Common myeloid progenitor, CD34-positive (primary cell): Measurements from ENCODE around the gene TXK.

Source experiments
- CTCF ChIA-PET: fragments of 350-600 bp; sonication (Branson Sonifier 250); formaldehyde crosslinking; loops from one replicate; lab custom pipeline; 2021; ENCODE audit warnings: antibody characterized with exemption; lab: Charles Lee
- POLR2A ChIA-PET: fragments of 350-600 bp; sonication (Branson Sonifier 250); formaldehyde crosslinking; loops from one replicate; lab custom pipeline; 2021; ENCODE audit warnings: antibody characterized with exemption; lab: Charles Lee
- DNase-seq, 3 donors: peaks; one replicate each; pipeline versions ENCODE4 v3.0.0 to v3.0.0-alpha.2; 2013
- H3K27ac ChIP-seq, 2 experiments: 1 replicate in 1 of 2; 2 replicates in 1 of 2; pipeline ENCODE4 v1.7.0; 2013; ENCODE audit warnings: inconsistent platforms in 2 of 2, low read length in 2 of 2, mild to moderate bottlenecking in 2 of 2, low read depth in 1 of 2, moderate library complexity in 1 of 2; ENCODE audit not compliant: severe bottlenecking in 2 of 2, insufficient read depth in 1 of 2, poor library complexity in 1 of 2
- H3K27me3 ChIP-seq, 5 experiments: replicated peaks in 2 of 5; 1 replicate in 3 of 5; 2 replicates in 2 of 5; pipeline versions ENCODE4 v1.6.1 to v1.7.0; 2013; ENCODE audit warnings: low read length in 4 of 5, mild to moderate bottlenecking in 2 of 5, moderate library complexity in 2 of 5, inconsistent platforms in 1 of 5; ENCODE audit not compliant: insufficient read depth in 5 of 5, control insufficient read depth in 4 of 5
- H3K36me3 ChIP-seq, 4 experiments: 1 replicate in 2 of 4; 2 replicates in 2 of 4; pipeline versions ENCODE4 v1.6.1 to v1.7.0; 2013; ENCODE audit warnings: low read length in 3 of 4, control low read depth in 1 of 4, mild to moderate bottlenecking in 1 of 4; ENCODE audit not compliant: control insufficient read depth in 4 of 4, insufficient read depth in 4 of 4
- H3K4me1 ChIP-seq, 4 experiments: 1 replicate in 3 of 4; 2 replicates in 1 of 4; pipeline versions ENCODE4 v1.6.1 to v1.7.1; 2013; ENCODE audit warnings: low read length in 3 of 4, mild to moderate bottlenecking in 3 of 4, control low read depth in 1 of 4, inconsistent platforms in 1 of 4, moderate library complexity in 1 of 4; ENCODE audit not compliant: control insufficient read depth in 4 of 4, insufficient read depth in 4 of 4; ENCODE audit errors: control extremely low read depth in 1 of 4
- H3K4me3 ChIP-seq, 7 experiments: 1 replicate in 4 of 7; 2 replicates in 3 of 7; pipeline versions ENCODE4 v1.5.1 to v1.7.0; 2013; ENCODE audit warnings: mild to moderate bottlenecking in 7 of 7, low read length in 6 of 7, moderate library complexity in 6 of 7, inconsistent platforms in 2 of 7, low read depth in 2 of 7, control low read depth in 1 of 7; ENCODE audit not compliant: insufficient read depth in 4 of 7, control insufficient read depth in 1 of 7; ENCODE audit errors: extremely low read depth in 1 of 7
- H3K9me3 ChIP-seq, 5 experiments: 1 replicate in 4 of 5; 2 replicates in 1 of 5; pipeline versions ENCODE4 v1.6.1 to v1.7.1; 2013; ENCODE audit warnings: low read length in 4 of 5, mild to moderate bottlenecking in 2 of 5, inconsistent platforms in 1 of 5, low read depth in 1 of 5, moderate library complexity in 1 of 5; ENCODE audit not compliant: control insufficient read depth in 4 of 5, insufficient read depth in 2 of 5; ENCODE audit errors: control extremely low read depth in 1 of 5
- whole genome bisulfite sequencing: methylation state at CpG from one replicate; pipeline ENCODE4 v1.1.5; 2013; ENCODE audit not compliant: insufficient coverage; 5-methylcytosine and 5-hydroxymethylcytosine counted together

TXK gene

GRCh38 chr4:48041535-48042137, 92.4 kb downstream of the TXK start:
- no peaks in the 10 kb centered on the region for H3K9me3 ChIP-seq
- no peaks in the 10 kb centered on the region for H3K36me3 ChIP-seq
- 81% methylated on average over 3 of the region's 4 CpGs for WGBS
- DNase-seq: no peak
- ChIA-PET CTCF (interaction anchor here (1.0 to 1.9 kb wide), 4 partner anchors 8 to 107 kb away, joined by 3 to 9 read pairs (median 4); no protein-coding TSS in a partner anchor), POLR2A (interaction anchor here (0.6 kb wide), 1 partner anchor 405 kb away, joined by 3 read pairs; no protein-coding TSS in a partner anchor)
- no peak overlapping the region for H3K27ac ChIP-seq
- H3K4me1 ChIP-seq: peaks cover 0 to 7% (median 5%) of the 10 kb centered on the region in 4 experiments
- H3K27me3 ChIP-seq: peaks cover 0 to 6% (median 0%) of the 10 kb centered on the region in 5 experiments
- no peak overlapping the region for H3K4me3 ChIP-seq

GRCh38 chr4:48039561-48039960, 94.5 kb downstream of the TXK start:
- Histone ChIP-seq H3K27me3 (peaks cover 0 to 6% (median 0%) of the 10 kb centered on the region in 5 experiments), H3K36me3 (no peaks in the 10 kb centered on the region), H3K27ac (no peak overlapping the region), H3K9me3 (no peaks in the 10 kb centered on the region), H3K4me3 (no peak overlapping the region), H3K4me1 (no peaks in the 10 kb centered on the region)
- DNase-seq: no peak
- ChIA-PET CTCF (no interaction called here), POLR2A (no interaction called here)

- no peak for DNase-seq
- Histone ChIP-seq H3K4me1 (no peaks in the 10 kb centered on the region), H3K27me3 (peaks cover 0 to 3% (median 0%) of the 10 kb centered on the region in 5 experiments), H3K36me3 (no peaks in the 10 kb centered on the region), H3K4me3 (no peak overlapping the region), H3K27ac (no peak overlapping the region), H3K9me3 (no peaks in the 10 kb centered on the region)
- CTCF ChIA-PET: no interaction called here
- POLR2A ChIA-PET: no interaction called here
- WGBS: 42% methylated on average over 2 of the region's 2 CpGs
Observed at GRCh38 chr4:48038666-48039065, 95.4 kb downstream of the TXK start.

- H3K9me3 ChIP-seq: no peaks in the 10 kb centered on the region
- no peaks in the 10 kb centered on the region for H3K27me3 ChIP-seq
- H3K36me3 ChIP-seq: no peaks in the 10 kb centered on the region
- H3K4me1 ChIP-seq: no peaks in the 10 kb centered on the region
- no peak overlapping the region for H3K27ac ChIP-seq
- WGBS: 80% methylated on average over 1 of the region's 2 CpGs
- no peak overlapping the region for H3K4me3 ChIP-seq
- ChIA-PET CTCF (interaction anchor here (1.0 to 1.5 kb wide), 3 partner anchors 10 to 102 kb away, joined by 3 to 4 read pairs (median 3); partner anchors contain the start of genes CNGA1 and NIPAL1), POLR2A (no interaction called here)
- no peak for DNase-seq
Observed at GRCh38 chr4:48037117-48037462, 97.0 kb downstream of the TXK start.

- Histone ChIP-seq H3K4me1 (no peaks in the 10 kb centered on the region), H3K27me3 (no peaks in the 10 kb centered on the region), H3K4me3 (no peak overlapping the region), H3K9me3 (no peaks in the 10 kb centered on the region), H3K36me3 (no peaks in the 10 kb centered on the region), H3K27ac (no peak overlapping the region)
- no peak for DNase-seq
- 100% methylated on average over 3 of the region's 3 CpGs for WGBS
- CTCF ChIA-PET: interaction anchor here (0.9 to 1.5 kb wide), 4 partner anchors 11 to 30 kb away, joined by 3 to 4 read pairs (median 4); partner anchors contain the start of genes CNGA1 and NIPAL1
- POLR2A ChIA-PET: no interaction called here
Observed at GRCh38 chr4:48035952-48036351, 98.1 kb downstream of the TXK start.

GRCh38 chr4:48033825-48034413, 100.1 kb downstream of the TXK start:
- Histone ChIP-seq H3K36me3 (no peaks in the 10 kb centered on the region), H3K4me3 (no peak overlapping the region), H3K27me3 (no peaks in the 10 kb centered on the region), H3K27ac (no peak overlapping the region), H3K9me3 (no peaks in the 10 kb centered on the region), H3K4me1 (no peaks in the 10 kb centered on the region)
- ChIA-PET POLR2A (no interaction called here), CTCF (interaction anchor here (0.9 to 3.0 kb wide), 10 partner anchors 8 to 85 kb away, joined by 3 to 13 read pairs (median 4); no protein-coding TSS in a partner anchor)
- DNase-seq: peak; percentile 39 to 80 (median 77)
- no CpG with 5 or more reads among the region's 1 CpG for WGBS

- Histone ChIP-seq H3K9me3 (no peaks in the 10 kb centered on the region), H3K36me3 (no peaks in the 10 kb centered on the region), H3K27ac (no peak overlapping the region), H3K4me3 (no peak overlapping the region), H3K27me3 (no peaks in the 10 kb centered on the region), H3K4me1 (no peaks in the 10 kb centered on the region)
- no peak for DNase-seq
- CTCF ChIA-PET: interaction anchor here (1.3 to 3.0 kb wide), 6 partner anchors 9 to 85 kb away, joined by 3 to 13 read pairs (median 4); no protein-coding TSS in a partner anchor
- POLR2A ChIA-PET: no interaction called here
Observed at GRCh38 chr4:48033412-48033811, 100.6 kb downstream of the TXK start.
